Prostate gland (tissue), 2 donors: Measurements from ENCODE around the gene CYB5A. TPM values are rescaled to one million over a fixed set of nuclear protein-coding genes. Genes with fewer than 3 reads are reported as not detected.
A peak's percentile ranks its signal among the peaks of the same experiment; 100 is the strongest.

Experiments
- DNase-seq: peaks from one replicate; pipeline ENCODE4 v3.0.0-alpha.2; 2019; ENCODE audit warnings: low spot score
- H3K27ac ChIP-seq, 2 donors: fragments of 200-600 bp; sonication (generic); 2 replicates each; pipeline ENCODE4 v1.5.1; 2017 to 2019
- H3K27me3 ChIP-seq: fragments of 200-600 bp; sonication (generic); replicated peaks from 2 replicates; pipeline ENCODE4 v1.5.1; 2019; ENCODE audit not compliant: insufficient read depth
- H3K36me3 ChIP-seq, 2 donors: fragments of 200-600 bp; sonication (generic); 1 replicate in 1 of 2; 2 replicates in 1 of 2; pipeline versions ENCODE4 v1.5.1 to v1.8.1; 2017 to 2019
- H3K4me1 ChIP-seq: fragments of 200-600 bp; sonication (generic); replicated peaks from 2 replicates; pipeline ENCODE4 v1.5.1; 2019
- H3K4me3 ChIP-seq, 2 donors: fragments of 200-600 bp; sonication (generic); 2 replicates each; pipeline ENCODE4 v1.5.1; 2017 to 2019
- H3K9me3 ChIP-seq: fragments of 200-600 bp; sonication (generic); 2 replicates; pipeline ENCODE4 v1.5.1; 2017
- POLR2A ChIP-seq: fragments of 450-650 bp; IDR thresholded peaks from one replicate; pipeline ENCODE4 v1.6.1; 2016; ENCODE audit warnings: antibody characterized with exemption, mild to moderate bottlenecking
- POLR2AphosphoS5 ChIP-seq: sonication (generic); formaldehyde crosslinking; IDR thresholded peaks from one replicate; pipeline ENCODE4 v1.6.1; 2017; ENCODE audit warnings: antibody characterized with exemption
- WGBS: methylation state at CpG from one replicate; pipeline ENCODE4 v1.1.5; 2018; 5-methylcytosine and 5-hydroxymethylcytosine counted together
- intact Hi-C: fragments of 100-400 bp; cut with DNase I; formaldehyde crosslinking; loops from one replicate; pipeline ENCODE4 v1.14.2; 2022
- total RNA-seq, 2 donors: library from RNA; depleted of rRNA; stranded (reverse); fragments of >200 nt; gene quantifications; one replicate each; pipeline ENCODE4 v1.1.0, GENCODE V29; 2016
- TF ChIP-seq, protein P1 (sequence below), 4 experiments: fragments of 200-600 bp in 2 of 4; fragments of 450-650 bp in 2 of 4; sonication (generic) in 2 of 4; IDR thresholded peaks; 1 replicate in 3 of 4; 2 replicates in 1 of 4; pipeline ENCODE4 v1.5.1; 2016 to 2019; ENCODE audit warnings: antibody characterized with exemption in 4 of 4, mild to moderate bottlenecking in 2 of 4, moderate library complexity in 2 of 4

CYB5A gene, protein sequence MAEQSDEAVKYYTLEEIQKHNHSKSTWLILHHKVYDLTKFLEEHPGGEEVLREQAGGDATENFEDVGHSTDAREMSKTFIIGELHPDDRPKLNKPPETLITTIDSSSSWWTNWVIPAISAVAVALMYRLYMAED
- total RNA-seq, result 100 to 1,000 TPM in 1 of 2 donors, 10 to 100 TPM in 1; 76.6 to 144 TPM

DNA sequence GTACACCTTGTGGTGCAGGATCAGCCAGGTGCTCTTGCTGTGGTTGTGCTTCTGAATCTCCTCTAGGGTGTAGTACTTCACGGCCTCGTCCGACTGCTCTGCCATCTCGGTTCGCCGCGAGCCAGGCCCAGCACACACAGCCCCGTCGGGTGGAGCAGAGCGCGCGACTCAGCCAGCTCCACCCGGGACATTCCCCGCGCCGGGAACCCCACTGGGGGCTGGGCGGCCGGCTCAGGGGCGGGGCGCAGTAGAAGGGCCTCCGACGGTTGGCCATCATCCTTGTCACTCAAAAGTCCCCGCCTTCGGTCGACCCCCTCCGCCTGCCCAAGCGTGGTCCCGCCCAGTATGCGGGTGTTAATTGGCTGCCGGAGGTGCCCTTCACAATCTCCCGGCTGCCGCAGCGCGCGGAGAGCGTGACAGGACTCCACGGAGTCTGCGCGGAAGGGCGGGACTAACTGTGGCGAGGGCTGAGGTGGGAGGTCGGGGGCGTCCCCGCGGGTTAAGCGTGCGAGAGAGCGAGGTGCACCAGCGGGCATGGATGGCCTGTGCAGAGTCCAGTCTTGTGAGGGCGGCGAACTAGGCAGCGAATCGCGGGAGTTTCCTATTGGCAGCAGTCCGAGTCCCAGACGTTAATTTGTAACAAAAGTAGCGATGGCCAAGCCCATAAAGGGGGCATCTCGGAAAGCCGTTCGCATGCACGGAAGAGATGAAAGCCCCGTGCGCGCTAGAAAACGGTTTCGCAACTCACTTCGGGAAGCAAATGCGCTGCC lies at the start of gene CYB5A:
TSS of gene CYB5A (minus strand) at position 193 of the 770 bp plus-strand sequence. CDS start at position 105, 88 bp downstream.
- WGBS, result under 1% methylated on average over 62 of the region's 68 CpGs
- intact Hi-C loops, result loop anchor here (5.0 kb wide), 2 partner anchors 145 to 200 kb away; partner anchors contain the start of genes FBXO15 and TIMM21
- Histone ChIP-seq H3K27ac (peak within 1 kb of the TSS; percentile 67), H3K4me3 (peak within 1 kb of the TSS; percentile 75 to 92), H3K27me3 (no peaks in the 10 kb centered on the region), H3K36me3 (no peaks in the 10 kb centered on the region), H3K9me3 (no peaks in the 10 kb centered on the region), H3K4me1 (no peaks in the 10 kb centered on the region)
- DNase-seq, result peak; percentile 98
- TF ChIP-seq, protein P1, sequence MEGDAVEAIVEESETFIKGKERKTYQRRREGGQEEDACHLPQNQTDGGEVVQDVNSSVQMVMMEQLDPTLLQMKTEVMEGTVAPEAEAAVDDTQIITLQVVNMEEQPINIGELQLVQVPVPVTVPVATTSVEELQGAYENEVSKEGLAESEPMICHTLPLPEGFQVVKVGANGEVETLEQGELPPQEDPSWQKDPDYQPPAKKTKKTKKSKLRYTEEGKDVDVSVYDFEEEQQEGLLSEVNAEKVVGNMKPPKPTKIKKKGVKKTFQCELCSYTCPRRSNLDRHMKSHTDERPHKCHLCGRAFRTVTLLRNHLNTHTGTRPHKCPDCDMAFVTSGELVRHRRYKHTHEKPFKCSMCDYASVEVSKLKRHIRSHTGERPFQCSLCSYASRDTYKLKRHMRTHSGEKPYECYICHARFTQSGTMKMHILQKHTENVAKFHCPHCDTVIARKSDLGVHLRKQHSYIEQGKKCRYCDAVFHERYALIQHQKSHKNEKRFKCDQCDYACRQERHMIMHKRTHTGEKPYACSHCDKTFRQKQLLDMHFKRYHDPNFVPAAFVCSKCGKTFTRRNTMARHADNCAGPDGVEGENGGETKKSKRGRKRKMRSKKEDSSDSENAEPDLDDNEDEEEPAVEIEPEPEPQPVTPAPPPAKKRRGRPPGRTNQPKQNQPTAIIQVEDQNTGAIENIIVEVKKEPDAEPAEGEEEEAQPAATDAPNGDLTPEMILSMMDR (IDR thresholded peaks at IDR 0.05), result no peak
- TF ChIP-seq POLR2AphosphoS5 (peak; percentile 95), POLR2A (peak; percentile 38)

DNA sequence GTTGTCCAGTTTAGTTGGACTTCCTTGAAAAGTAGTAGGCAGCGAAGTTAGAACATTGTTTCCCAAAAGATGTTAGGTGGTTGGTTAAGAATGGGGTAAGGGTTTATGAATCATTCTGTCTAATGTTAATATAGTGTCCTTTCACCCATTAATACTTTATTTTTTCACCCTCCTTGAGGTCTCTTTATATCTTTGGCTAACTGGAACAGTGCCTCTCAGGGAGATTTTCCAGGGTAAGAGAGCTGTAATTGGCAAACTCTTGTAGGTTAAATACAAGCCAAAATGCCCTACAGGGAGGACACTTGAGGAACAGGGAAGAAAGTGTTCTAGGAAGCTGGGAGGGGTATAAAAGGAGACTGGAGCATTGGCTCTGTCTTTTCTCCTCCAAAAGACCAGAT lies 46.1 kb upstream of the CYB5A start:
- WGBS, result 76% methylated on average over 1 of the region's 1 CpG
- intact Hi-C loops, result loop anchor here (10.0 kb wide), 1 partner anchor 83 kb away; no protein-coding TSS in a partner anchor
- H3K36me3 ChIP-seq, result no peaks in the 10 kb centered on the region
- no peak overlapping the region for H3K4me3 ChIP-seq
- H3K9me3 ChIP-seq, result no peaks in the 10 kb centered on the region
- no peaks in the 10 kb centered on the region for H3K27me3 ChIP-seq
- DNase-seq, result no peak
- no peak overlapping the region for H3K27ac ChIP-seq
- TF ChIP-seq POLR2AphosphoS5, result no peak
- no peak for TF ChIP-seq POLR2A
- TF ChIP-seq, protein P1 (IDR thresholded peaks at IDR 0.05), result no peak
- no peaks in the 10 kb centered on the region for H3K4me1 ChIP-seq

DNA sequence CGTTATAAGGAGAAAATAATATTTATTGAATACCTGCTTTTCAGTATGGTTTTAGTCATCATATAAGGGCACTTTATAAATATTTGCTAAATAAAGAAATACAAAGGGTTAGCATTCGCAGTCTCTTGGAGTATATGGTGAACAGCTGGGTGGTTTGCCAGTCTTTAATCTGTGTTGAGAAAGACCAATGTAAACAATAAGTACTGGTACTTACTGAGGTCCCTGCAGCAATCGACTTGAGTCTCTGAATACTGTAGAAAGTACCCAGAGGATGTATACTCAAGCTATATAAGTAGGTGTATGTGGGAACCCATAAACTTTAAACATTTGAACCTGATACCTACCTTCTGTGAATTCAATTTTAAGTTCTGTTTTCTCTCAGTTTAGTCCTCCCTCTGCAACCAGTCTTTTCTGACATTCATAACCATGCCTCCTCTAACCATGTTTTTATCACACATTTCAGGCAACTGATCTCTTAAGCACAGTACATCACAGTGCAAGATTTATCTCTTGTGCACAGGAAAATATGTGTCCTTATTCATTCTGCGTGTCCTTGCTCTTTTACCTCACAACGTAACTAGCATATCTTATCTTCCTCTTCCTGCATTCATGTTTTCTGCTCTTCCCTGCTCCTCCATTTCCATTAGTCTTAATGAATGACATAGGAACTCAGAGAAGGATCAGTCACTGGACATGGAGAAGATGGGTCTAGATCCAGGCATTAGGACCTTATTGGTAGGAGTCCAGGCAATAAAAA lies 45.6 kb upstream of the CYB5A start:
- intact Hi-C loops, result loop anchor here (10.0 kb wide), 1 partner anchor 83 kb away; no protein-coding TSS in a partner anchor

DNA sequence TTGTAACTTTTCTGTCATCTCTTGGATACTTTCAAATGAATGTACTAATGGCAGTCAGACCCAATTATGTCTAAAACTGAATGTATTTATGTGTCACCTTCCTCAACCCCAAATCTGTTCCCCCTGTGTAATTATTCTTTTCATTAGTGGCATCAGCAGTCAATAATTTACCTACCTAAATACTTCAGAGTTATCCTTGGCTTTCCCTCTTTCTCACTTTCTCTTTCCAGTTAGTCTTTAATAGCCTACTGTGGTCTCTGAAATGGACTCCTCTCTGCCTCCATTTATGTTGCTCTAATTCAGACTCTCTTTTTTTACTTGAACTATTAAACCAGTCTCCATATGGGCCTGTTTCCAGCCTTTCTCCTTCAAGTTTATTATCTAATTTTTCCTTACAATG lies 44.9 kb upstream of the CYB5A start:
- intact Hi-C loops, result loop anchor here (10.0 kb wide), 1 partner anchor 82 kb away; no protein-coding TSS in a partner anchor
- no peak overlapping the region for H3K27ac ChIP-seq
- no peaks in the 10 kb centered on the region for H3K4me1 ChIP-seq
- no peak overlapping the region for H3K4me3 ChIP-seq
- TF ChIP-seq POLR2AphosphoS5, result no peak
- TF ChIP-seq, protein P1 (IDR thresholded peaks at IDR 0.05), result no peak
- no peak for TF ChIP-seq POLR2A
- no peaks in the 10 kb centered on the region for H3K27me3 ChIP-seq
- no peak for DNase-seq
- no peaks in the 10 kb centered on the region for H3K36me3 ChIP-seq
- H3K9me3 ChIP-seq, result no peaks in the 10 kb centered on the region

More for the DNA sequence above, 45.6 kb upstream of the CYB5A start:
- no peak overlapping the region for H3K27ac ChIP-seq
- no peak for DNase-seq
- no peak overlapping the region for H3K4me3 ChIP-seq
- TF ChIP-seq, protein P1 (IDR thresholded peaks at IDR 0.05), result no peak
- no peak for TF ChIP-seq POLR2A
- TF ChIP-seq POLR2AphosphoS5, result no peak
- H3K4me1 ChIP-seq, result no peaks in the 10 kb centered on the region
- WGBS, result 84% methylated on average over 5 of the region's 5 CpGs
- no peaks in the 10 kb centered on the region for H3K27me3 ChIP-seq
- no peaks in the 10 kb centered on the region for H3K9me3 ChIP-seq
- H3K36me3 ChIP-seq, result no peaks in the 10 kb centered on the region
